HepG2 (cell line): ENCODE results near the gene ARFGAP3. TPM values are rescaled to one million over a fixed set of nuclear protein-coding genes. Genes with fewer than 3 reads are reported as not detected.

Experiments
- ATAC-seq: fragments of 200-7000 bp; cut with Tn5 transposase; 3 replicates; pipeline ENCODE4 v1.9.1; 2020; ENCODE audit warnings: mild to moderate bottlenecking, moderate library complexity
- BruUV-seq: library from RNA; stranded (reverse); fragments of 400-500 nt; replicated peaks from 2 replicates; lab custom pipeline; 2021; lab: Mats Ljungman, UMichigan
- CTCF ChIA-PET: fragments of 300-600 bp; formaldehyde crosslinking; extraction: SDS; loops from one replicate; lab custom pipeline; 2021; ENCODE audit warnings: low total read pairs, inconsistent platforms, low intra/inter-chr PET ratio; lab: Yijun Ruan, JAX
- POLR2A ChIA-PET: fragments of 350-600 bp; sonication (Branson Sonifier 250); formaldehyde crosslinking; loops from one replicate; lab custom pipeline; 2020; ENCODE audit warnings: antibody characterized with exemption, inconsistent platforms; lab: Yijun Ruan, JAX
- DNase-seq: peaks from one replicate; pipeline ENCODE4 v3.0.0-alpha.2; 2015; ENCODE audit warnings: low spot score
- FAIRE-seq: peaks from 3 replicates; lab custom pipeline; 2011; peaks lifted over from hg19 to GRCh38; lab: Jason Lieb, UNC
- H2AFZ ChIP-seq: one replicate; pipeline ENCODE4 v1.6.1; 2011; ENCODE audit warnings: low read length, inconsistent platforms
- H3K27ac ChIP-seq: fragments of 300-600 bp; 3 replicates; pipeline ENCODE4 v1.8.0; 2011; ENCODE audit warnings: mixed run types, mild to moderate bottlenecking, mixed read lengths, low read length, inconsistent platforms; ENCODE audit not compliant: insufficient read depth; ENCODE audit errors: extremely low read length
- H3K27me3 ChIP-seq, 2 experiments: fragments of 200-600 bp in 1 of 2; 2 replicates in 1 of 2; 3 replicates in 1 of 2; pipeline versions ENCODE4 v1.6.0 to v1.8.0; 2011; ENCODE audit warnings: low read length in 2 of 2, mild to moderate bottlenecking in 2 of 2, moderate library complexity in 2 of 2, inconsistent platforms in 1 of 2; ENCODE audit not compliant: insufficient read depth in 2 of 2, control insufficient read depth in 1 of 2
- H3K36me3 ChIP-seq, 2 experiments: fragments of 200-600 bp in 1 of 2; replicated peaks in 1 of 2; 2 replicates in 1 of 2; 3 replicates in 1 of 2; pipeline versions ENCODE4 v1.5.1 to v1.8.0; 2011; ENCODE audit warnings: low read length in 2 of 2, inconsistent platforms in 1 of 2; ENCODE audit not compliant: insufficient read depth in 2 of 2, control insufficient read depth in 1 of 2
- H3K4me1 ChIP-seq: 2 replicates; pipeline ENCODE4 v1.5.1; 2012; ENCODE audit warnings: low read length, inconsistent platforms; ENCODE audit not compliant: insufficient read depth
- H3K4me2 ChIP-seq: 2 replicates; pipeline ENCODE4 v1.6.0; 2011; ENCODE audit warnings: low read depth, low read length, inconsistent platforms
- H3K4me3 ChIP-seq, 3 experiments: fragments of 200-600 bp in 1 of 3; sonication (generic), shearing (Covaris generic) in 1 of 3; replicated peaks in 1 of 3; 2 replicates each; pipeline ENCODE4 v1.5.1; 2011 to 2016; ENCODE audit warnings: low read length in 3 of 3, inconsistent platforms in 2 of 3, low read depth in 2 of 3, mild to moderate bottlenecking in 2 of 3, control low read depth in 1 of 3, mixed read lengths in 1 of 3; ENCODE audit not compliant: insufficient read depth in 1 of 3
- H3K79me2 ChIP-seq: one replicate; pipeline ENCODE4 v1.6.1; 2011; ENCODE audit warnings: low read length, inconsistent platforms; ENCODE audit not compliant: insufficient read depth
- H3K9ac ChIP-seq: 2 replicates; pipeline ENCODE4 v1.6.0; 2011; ENCODE audit warnings: mild to moderate bottlenecking, low read depth, low read length, inconsistent platforms; ENCODE audit not compliant: insufficient read depth
- H3K9me3 ChIP-seq: 2 replicates; pipeline ENCODE4 v1.5.1; 2012; ENCODE audit warnings: mild to moderate bottlenecking, low read length
- H4K20me1 ChIP-seq: 2 replicates; pipeline ENCODE4 v1.6.0; 2011; ENCODE audit warnings: inconsistent platforms, mild to moderate bottlenecking, low read length, moderate library complexity; ENCODE audit not compliant: insufficient read depth
- AGO2 ChIP-seq: fragments of 200-400 bp; formaldehyde crosslinking; optimal IDR thresholded peaks from 2 replicates; pipeline ENCODE3; 2017; ENCODE audit warnings: mild to moderate bottlenecking, low read depth, low read length, moderate library complexity
- EHMT2 ChIP-seq: fragments of 200-600 bp; sonication (generic); IDR thresholded peaks from 2 replicates; pipeline ENCODE4 v1.7.0; 2017; ENCODE audit warnings: antibody characterized with exemption, low read depth, low read length, borderline replicate concordance
- GABPA ChIP-seq, 2 experiments: IDR thresholded peaks; 2 replicates each; pipeline ENCODE4 v1.6.1; 2011 to 2016; ENCODE audit warnings: low read depth in 2 of 2, low read length in 1 of 2, missing biosample characterization in 1 of 2, missing genetic modification characterization in 1 of 2
- MBD4 ChIP-seq: IDR thresholded peaks from 2 replicates; pipeline ENCODE4 v1.6.1; 2012; ENCODE audit warnings: low read length, inconsistent platforms, borderline replicate concordance
- PCBP1 ChIP-seq: fragments of 200-400 bp; formaldehyde crosslinking; IDR thresholded peaks from 2 replicates; pipeline ENCODE4 v1.6.1; 2017; ENCODE audit warnings: mild to moderate bottlenecking, low read depth, low read length, borderline replicate concordance
- SAP130 ChIP-seq: IDR thresholded peaks from 2 replicates; pipeline ENCODE4 v1.6.1; 2016; ENCODE audit warnings: low read depth
- SIX4 ChIP-seq: sonication (generic); formaldehyde crosslinking; IDR thresholded peaks from 2 replicates; pipeline ENCODE4 v1.4.0; 2020; ENCODE audit warnings: missing genetic modification reagents
- TAF15 ChIP-seq: fragments of 200-400 bp; formaldehyde crosslinking; IDR thresholded peaks from one replicate; pipeline ENCODE4 v1.6.1; 2018; ENCODE audit warnings: mild to moderate bottlenecking, low read depth, low read length; ENCODE audit not compliant: poor library complexity, severe bottlenecking
- TARDBP ChIP-seq: sonication (generic); formaldehyde crosslinking; IDR thresholded peaks from 2 replicates; pipeline ENCODE4 v1.8.0; 2022; ENCODE audit warnings: mild to moderate bottlenecking, missing genetic modification reagents
- TIGD3 ChIP-seq: sonication (generic); formaldehyde crosslinking; IDR thresholded peaks from 2 replicates; pipeline ENCODE4 v1.5.1; 2020; ENCODE audit warnings: mild to moderate bottlenecking, missing genetic modification reagents, borderline replicate concordance
- ZBTB1 ChIP-seq: sonication (generic); formaldehyde crosslinking; IDR thresholded peaks from 2 replicates; pipeline ENCODE4 v1.4.0; 2020; ENCODE audit warnings: missing genetic modification reagents, borderline replicate concordance
- ZBTB21 ChIP-seq: sonication (generic); formaldehyde crosslinking; IDR thresholded peaks from 2 replicates; pipeline ENCODE4 v1.4.0; 2020; ENCODE audit warnings: missing genetic modification reagents
- ZNF468 ChIP-seq: sonication (generic); formaldehyde crosslinking; IDR thresholded peaks from 2 replicates; pipeline ENCODE4 v1.8.0; 2022; ENCODE audit warnings: mild to moderate bottlenecking, moderate library complexity, missing genetic modification reagents
- ZNF496 ChIP-seq: sonication (generic); formaldehyde crosslinking; IDR thresholded peaks from 2 replicates; pipeline ENCODE4 v1.8.1; 2023; ENCODE audit warnings: mild to moderate bottlenecking, moderate library complexity, missing genetic modification reagents; ENCODE audit not compliant: insufficient replicate concordance
- ZNF772 ChIP-seq: sonication (generic); formaldehyde crosslinking; IDR thresholded peaks from 2 replicates; pipeline ENCODE4 v1.5.0; 2020; ENCODE audit warnings: mild to moderate bottlenecking, missing genetic modification reagents
- WGBS: methylation state at CpG from one replicate; pipeline ENCODE4 v1.1.6; 2017; ENCODE audit warnings: low lambda C conversion rate; 5-methylcytosine and 5-hydroxymethylcytosine counted together
- in situ Hi-C: cut with HindIII; loops from 2 replicates; pipeline ENCODE4 v1.10.0; 2017; ENCODE audit warnings: low pct_unique_long_range_greater_than_20kb; ENCODE audit not compliant: extremely low pct_ligation_motif_present
- intact Hi-C: fragments of 100-400 bp; cut with micrococcal nuclease; formaldehyde crosslinking; loops from one replicate; pipeline ENCODE4 v1.10.0; 2022; ENCODE audit not compliant: unreplicated experiment
- polyA plus RNA-seq, 8 experiments: library from polyadenylated mRNA; depleted of rRNA in 3 of 8; stranded (reverse) in 7 of 8; unstranded in 1 of 8; fragments of >200 nt; fragmentation: Illumina TruSeq in 4 of 8; extraction: Trizol in 4 of 8; gene quantifications; 2 replicates each; pipeline versions ENCODE4 v1.2.1 to v1.2.3, GENCODE V29; 2011 to 2016; ENCODE audit warnings: low read depth in 4 of 8, missing spikeins in 1 of 8, mixed read lengths in 1 of 8; ENCODE audit not compliant: insufficient read depth in 1 of 8
- total RNA-seq, 5 experiments: library from RNA; depleted of rRNA; stranded (reverse); fragments of >200 nt; fragmentation: Illumina TruSeq; extraction: Trizol; gene quantifications; 2 replicates each; pipeline ENCODE4 v1.2.3, GENCODE V29; 2016; ENCODE audit warnings: low read depth in 1 of 5
- TF ChIP-seq, protein P1 (sequence below): IDR thresholded peaks from 2 replicates; pipeline ENCODE4 v1.6.1; 2016; ENCODE audit warnings: control low read depth
- TF ChIP-seq, protein P2 (sequence below): sonication (generic); formaldehyde crosslinking; IDR thresholded peaks from 2 replicates; pipeline ENCODE4 v1.8.0; 2022; ENCODE audit warnings: mild to moderate bottlenecking, missing genetic modification reagents; ENCODE audit not compliant: insufficient replicate concordance

The ARFGAP3 gene
- total and polyA plus RNA-seq, 2 of the 13 experiments (the other 11 are each of a cell fraction or from before 2014, with no cell fraction given), result 41.7 to 61.6 TPM

- TF ChIP-seq TAF15 (no peak), GABPA (IDR thresholded peaks at IDR 0.05; ENCODE audit: low read depth, low read length) (no peak), GABPA (CRISPR knock-in tag; IDR thresholded peaks at IDR 0.05; ENCODE audit: low read depth) (peak; percentile 42), ZBTB21 (CRISPR knock-in tag) (no peak), ZBTB1 (no peak), SAP130 (CRISPR knock-in tag) (peak; percentile 62), AGO2 (no peak)
- TF ChIP-seq, protein P1, sequence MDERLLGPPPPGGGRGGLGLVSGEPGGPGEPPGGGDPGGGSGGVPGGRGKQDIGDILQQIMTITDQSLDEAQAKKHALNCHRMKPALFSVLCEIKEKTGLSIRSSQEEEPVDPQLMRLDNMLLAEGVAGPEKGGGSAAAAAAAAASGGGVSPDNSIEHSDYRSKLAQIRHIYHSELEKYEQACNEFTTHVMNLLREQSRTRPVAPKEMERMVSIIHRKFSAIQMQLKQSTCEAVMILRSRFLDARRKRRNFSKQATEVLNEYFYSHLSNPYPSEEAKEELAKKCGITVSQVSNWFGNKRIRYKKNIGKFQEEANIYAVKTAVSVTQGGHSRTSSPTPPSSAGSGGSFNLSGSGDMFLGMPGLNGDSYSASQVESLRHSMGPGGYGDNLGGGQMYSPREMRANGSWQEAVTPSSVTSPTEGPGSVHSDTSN (CRISPR knock-in tag), result no peak
- TF ChIP-seq, all 625 proteins: peak for 170
Measured at GRCh38 chr22:42805016-42805997, 51.8 kb downstream of the ARFGAP3 start (continued).

GRCh38 chr22:42803389-42803788 is 53.7 kb downstream of the ARFGAP3 start:
- H3K9ac ChIP-seq, result 0 out of 2 replicates have a peak overlapping the region, but pooled peaks have one; percentile 11
- H3K4me1 ChIP-seq, result peaks cover 80% of the 10 kb centered on the region
- intact Hi-C loops, result loop anchor here (10.0 kb wide), 2 partner anchors 51 to 159 kb away; partner anchors contain the start of genes ARFGAP3, ATP5MGL and CYB5R3
- H3K79me2 ChIP-seq, result no peaks in the 10 kb centered on the region
- no peak overlapping the region for H2AFZ ChIP-seq
- CTCF ChIA-PET, result no interaction called here
- H4K20me1 ChIP-seq, result no peaks in the 10 kb centered on the region
- no peak overlapping the region for H3K4me3 ChIP-seq
- FAIRE-seq (no peak), ATAC-seq (no peak), DNase-seq (no peak)
- peak overlapping the region; percentile 29 for H3K27ac ChIP-seq
- 100% methylated on average over 5 of the region's 7 CpGs for WGBS
- no TSS peak for BruUV-seq
- H3K4me2 ChIP-seq, result no peak overlapping the region
- POLR2A ChIA-PET, result no interaction called here
- H3K27me3 ChIP-seq, result no peaks in the 10 kb centered on the region
- no peaks in the 10 kb centered on the region for H3K9me3 ChIP-seq
- peaks cover 10 to 41% of the 10 kb centered on the region in 2 experiments for H3K36me3 ChIP-seq
- in situ Hi-C loops, result no loop called here
- TF ChIP-seq ZNF772 (CRISPR knock-in tag), result no peak
- no peak for TF ChIP-seq ZNF468 (CRISPR knock-in tag)
- TF ChIP-seq, protein P2, sequence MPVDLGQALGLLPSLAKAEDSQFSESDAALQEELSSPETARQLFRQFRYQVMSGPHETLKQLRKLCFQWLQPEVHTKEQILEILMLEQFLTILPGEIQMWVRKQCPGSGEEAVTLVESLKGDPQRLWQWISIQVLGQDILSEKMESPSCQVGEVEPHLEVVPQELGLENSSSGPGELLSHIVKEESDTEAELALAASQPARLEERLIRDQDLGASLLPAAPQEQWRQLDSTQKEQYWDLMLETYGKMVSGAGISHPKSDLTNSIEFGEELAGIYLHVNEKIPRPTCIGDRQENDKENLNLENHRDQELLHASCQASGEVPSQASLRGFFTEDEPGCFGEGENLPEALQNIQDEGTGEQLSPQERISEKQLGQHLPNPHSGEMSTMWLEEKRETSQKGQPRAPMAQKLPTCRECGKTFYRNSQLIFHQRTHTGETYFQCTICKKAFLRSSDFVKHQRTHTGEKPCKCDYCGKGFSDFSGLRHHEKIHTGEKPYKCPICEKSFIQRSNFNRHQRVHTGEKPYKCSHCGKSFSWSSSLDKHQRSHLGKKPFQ (CRISPR knock-in tag), result no peak
- no peak for TF ChIP-seq ZNF496
- TF ChIP-seq SIX4 (CRISPR knock-in tag), result no peak
- TF ChIP-seq TARDBP (CRISPR knock-in tag), result no peak
- TF ChIP-seq PCBP1, result no peak
- no peak for TF ChIP-seq MBD4
- no peak for TF ChIP-seq EHMT2
- no peak for TF ChIP-seq TIGD3 (CRISPR knock-in tag)
